GM21528 (cell line): ENCODE data around the gene TLE3.

ENCODE experiments used
- ATAC-seq: cut with Tn5 transposase; IDR thresholded peaks from one replicate; pipeline ENCODE4 v1.9.1; 2021; ENCODE audit warnings: mild to moderate bottlenecking, moderate library complexity; ENCODE audit not compliant: unreplicated experiment, low FRiP score

The TLE3 gene

GRCh38 chr15:70088455-70088854 is 9.3 kb downstream of the TLE3 start:
- no peak for ATAC-seq

- ATAC-seq: no peak
These were observed 9.9 kb downstream of the TLE3 start for GRCh38 chr15:70087708-70088352.

GRCh38 chr15:70086636-70087035 is 11.1 kb downstream of the TLE3 start:
- ATAC-seq: no peak

GRCh38 chr15:70084461-70084860 is 13.3 kb downstream of the TLE3 start:
- no peak for ATAC-seq

GRCh38 chr15:70083946-70084345 is 13.8 kb downstream of the TLE3 start:
- ATAC-seq: no peak

GRCh38 chr15:70083418-70083817 is 14.3 kb downstream of the TLE3 start:
- no peak for ATAC-seq

GRCh38 chr15:70082281-70082900 is 15.3 kb downstream of the TLE3 start:
- ATAC-seq: no peak

GRCh38 chr15:70081612-70082011 is 16.1 kb downstream of the TLE3 start:
- no peak for ATAC-seq

GRCh38 chr15:70080347-70080746 is 17.4 kb downstream of the TLE3 start:
- no peak for ATAC-seq

GRCh38 chr15:70079888-70080287 is 17.8 kb downstream of the TLE3 start:
- no peak for ATAC-seq

GRCh38 chr15:70078578-70079417 is 18.9 kb downstream of the TLE3 start:
- no peak for ATAC-seq

- ATAC-seq: no peak
These were observed 20.2 kb downstream of the TLE3 start for GRCh38 chr15:70077188-70078147.

GRCh38 chr15:70074380-70074779 is 23.3 kb downstream of the TLE3 start:
- ATAC-seq: no peak

GRCh38 chr15:70072479-70072878 is 25.2 kb downstream of the TLE3 start:
- ATAC-seq: no peak

GRCh38 chr15:70071799-70072198 is 25.9 kb downstream of the TLE3 start:
- no peak for ATAC-seq

- no peak for ATAC-seq
These were observed 28.0 kb downstream of the TLE3 start for GRCh38 chr15:70069716-70070115.

- no peak for ATAC-seq
These were observed 28.7 kb downstream of the TLE3 start for GRCh38 chr15:70068783-70069565.

- no peak for ATAC-seq
These were observed 30.0 kb downstream of the TLE3 start for GRCh38 chr15:70067681-70068080.

- ATAC-seq: no peak
These were observed 30.7 kb downstream of the TLE3 start for GRCh38 chr15:70067011-70067410.

- ATAC-seq: no peak
These were observed 31.3 kb downstream of the TLE3 start for GRCh38 chr15:70066447-70066846.
